OCI-LY3 (cell line): ENCODE data around the gene JAM3.

Source experiments
- H2AFZ ChIP-seq: fragments of 200-600, 300-600 bp; shearing (Covaris generic); 2 replicates; pipeline ENCODE4 v1.6.0; 2014; ENCODE audit warnings: antibody characterized with exemption, low read depth, low read length
- H3K27ac ChIP-seq: fragments of 200-600, 300-600 bp; sonication (generic); 2 replicates; pipeline ENCODE4 v1.5.1; 2014; ENCODE audit warnings: mild to moderate bottlenecking, low read length, moderate library complexity, mixed read lengths
- H3K27me3 ChIP-seq: fragments of 200-600, 300-600 bp; sonication (generic); 2 replicates; pipeline ENCODE4 v1.6.1; 2014; ENCODE audit warnings: low read depth, low read length, mixed read lengths
- H3K36me3 ChIP-seq: fragments of 200-600, 300-600 bp; sonication (generic); replicated peaks from 2 replicates; pipeline ENCODE3; 2014; ENCODE audit warnings: low read depth, low read length, mixed read lengths
- H3K4me1 ChIP-seq: fragments of 300-600, 200-600 bp; sonication (generic); 2 replicates; pipeline ENCODE4 v1.6.1; 2014; ENCODE audit warnings: low read length, mixed read lengths
- H3K4me2 ChIP-seq: fragments of 200-600, 300-600 bp; sonication (generic); 2 replicates; pipeline ENCODE4 v1.6.1; 2014; ENCODE audit warnings: low read length, mixed read lengths
- H3K4me3 ChIP-seq: fragments of 300-600, 200-600 bp; sonication (generic); 2 replicates; pipeline ENCODE4 v1.5.1; 2014; ENCODE audit warnings: antibody characterized with exemption, mild to moderate bottlenecking, low read length, moderate library complexity
- H3K79me2 ChIP-seq: fragments of 300-600, 200-600 bp; shearing (Covaris generic); 2 replicates; pipeline ENCODE4 v1.6.1; 2014; ENCODE audit warnings: mild to moderate bottlenecking, low read length, mixed read lengths
- H3K9ac ChIP-seq: fragments of 300-600, 200-600 bp; shearing (Covaris generic); 2 replicates; pipeline ENCODE4 v1.6.0; 2014; ENCODE audit warnings: mild to moderate bottlenecking, low read length, moderate library complexity
- H3K9me3 ChIP-seq: fragments of 200-600, 300-600 bp; shearing (Covaris generic); 2 replicates; pipeline ENCODE4 v1.6.1; 2014; ENCODE audit warnings: low read length, mixed read lengths; ENCODE audit not compliant: insufficient read depth
- H4K20me1 ChIP-seq: fragments of 200-600, 300-600 bp; sonication (generic); 2 replicates; pipeline ENCODE4 v1.6.1; 2016; ENCODE audit warnings: low read length, mixed read lengths; ENCODE audit not compliant: insufficient read depth
- CTCF ChIP-seq: fragments of 200-600, 300-600 bp; sonication (generic); IDR thresholded peaks from 2 replicates; pipeline ENCODE4 v1.5.1; 2014; ENCODE audit warnings: antibody characterized with exemption, low read length, low read depth
- EZH2phosphoT487 ChIP-seq: fragments of 200-600 bp; shearing (Covaris generic); IDR thresholded peaks from 2 replicates; pipeline ENCODE4 v1.6.1; 2018; ENCODE audit warnings: antibody characterized with exemption, mixed run types, low read depth

Gene JAM3

GRCh38 chr11:134120921-134121526 is 52.2 kb downstream of the JAM3 start:
- H3K4me3 ChIP-seq: no peak overlapping the region
- no peaks in the 10 kb centered on the region for H3K36me3 ChIP-seq
- H3K4me2 ChIP-seq: no peak overlapping the region
- no peak overlapping the region for H3K27ac ChIP-seq
- no peaks in the 10 kb centered on the region for H3K79me2 ChIP-seq
- no peaks in the 10 kb centered on the region for H4K20me1 ChIP-seq
- 0 out of 2 replicates have a peak, but pooled peaks cover 4% of the 10 kb centered on the region for H3K27me3 ChIP-seq
- TF ChIP-seq CTCF (no peak), EZH2phosphoT487 (no peak)
- H3K9me3 ChIP-seq: no peaks in the 10 kb centered on the region
- H3K9ac ChIP-seq: no peak overlapping the region
- H2AFZ ChIP-seq: no peak overlapping the region
- H3K4me1 ChIP-seq: no peaks in the 10 kb centered on the region

GRCh38 chr11:134124660-134125451 is 56.0 kb downstream of the JAM3 start:
- Histone ChIP-seq H3K79me2 (no peaks in the 10 kb centered on the region), H3K36me3 (no peaks in the 10 kb centered on the region), H3K27me3 (0 out of 2 replicates have a peak, but pooled peaks cover 4% of the 10 kb centered on the region), H2AFZ (no peak overlapping the region), H3K9ac (no peak overlapping the region), H3K4me2 (no peak overlapping the region), H4K20me1 (no peaks in the 10 kb centered on the region), H3K4me3 (no peak overlapping the region), H3K27ac (no peak overlapping the region), H3K4me1 (no peaks in the 10 kb centered on the region), H3K9me3 (no peaks in the 10 kb centered on the region)
- TF ChIP-seq EZH2phosphoT487: no peak
- TF ChIP-seq CTCF: no peak

DNA sequence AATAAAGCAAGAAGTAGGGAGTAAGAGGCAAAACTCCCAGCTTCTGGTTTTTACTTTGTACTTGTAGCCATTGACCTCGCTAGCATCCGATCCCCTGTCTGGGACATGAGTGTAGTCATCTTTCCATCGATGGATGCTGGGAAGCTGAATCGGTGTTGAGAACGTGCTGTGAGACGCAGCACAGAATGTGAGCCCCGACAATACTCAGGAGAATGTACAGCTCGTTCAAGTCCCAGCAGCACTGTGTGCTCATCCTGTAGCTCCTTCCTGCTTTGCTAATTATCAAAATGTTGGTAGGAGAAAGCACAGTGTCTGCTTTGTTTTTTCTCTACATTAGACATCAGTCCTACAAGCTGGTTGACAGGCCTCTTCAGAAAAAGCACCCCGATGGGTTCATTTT is 56.6 kb downstream of the JAM3 start:
- Histone ChIP-seq H3K27me3 (0 out of 2 replicates have a peak, but pooled peaks cover 4% of the 10 kb centered on the region), H4K20me1 (no peaks in the 10 kb centered on the region), H3K4me3 (no peak overlapping the region), H3K79me2 (no peaks in the 10 kb centered on the region), H3K4me1 (no peaks in the 10 kb centered on the region), H3K36me3 (no peaks in the 10 kb centered on the region), H3K9me3 (no peaks in the 10 kb centered on the region; the same call in 1 of the 2 replicates), H3K4me2 (no peak overlapping the region), H3K27ac (no peak overlapping the region), H2AFZ (no peak overlapping the region), H3K9ac (no peak overlapping the region)
- TF ChIP-seq EZH2phosphoT487: no peak
- no peak for TF ChIP-seq CTCF

- no peak for TF ChIP-seq EZH2phosphoT487
- no peak for TF ChIP-seq CTCF
- no peak overlapping the region for H3K4me3 ChIP-seq
- no peaks in the 10 kb centered on the region for H3K4me1 ChIP-seq
- H3K27me3 ChIP-seq: no peaks in the 10 kb centered on the region
- no peak overlapping the region for H3K27ac ChIP-seq
- no peak overlapping the region for H2AFZ ChIP-seq
- H3K9me3 ChIP-seq: no peaks in the 10 kb centered on the region; the same call in 1 of the 2 replicates
- H3K4me2 ChIP-seq: no peak overlapping the region
- no peaks in the 10 kb centered on the region for H3K36me3 ChIP-seq
- H3K79me2 ChIP-seq: no peaks in the 10 kb centered on the region
- no peaks in the 10 kb centered on the region for H4K20me1 ChIP-seq
- H3K9ac ChIP-seq: no peak overlapping the region
Measured at GRCh38 chr11:134126217-134126822, 57.4 kb downstream of the JAM3 start.
